ENCODE data around the gene PLPP1.

Gene PLPP1

GRCh38 chr5:55411876-55412275, 122.9 kb downstream of the PLPP1 start:
- Histone ChIP-seq H3K27ac (no peak overlapping the region), H3K36me3 (replicated peaks) (peaks cover 5% of the 10 kb centered on the region), H3K4me3 (ENCODE audit: low read depth, low read length) (no peak overlapping the region), H3K27me3 (replicated peaks) (no peaks in the 10 kb centered on the region)
- in situ Hi-C loops (cut with HindIII; ENCODE audit: low pct_ligation_motif_present, low sequenced_read_pairs), result no loop called here
- DNase-seq, result no peak
- TF ChIP-seq CTCF (IDR thresholded peaks at IDR 0.05; ENCODE audit: low read depth, low read length, missing control alignments), result no peak

- H3K36me3 ChIP-seq (replicated peaks), result peaks cover 5% of the 10 kb centered on the region
- in situ Hi-C loops (cut with HindIII; ENCODE audit: low pct_ligation_motif_present, low sequenced_read_pairs), result no loop called here
- H3K27ac ChIP-seq, result no peak overlapping the region
- DNase-seq, result no peak
- H3K27me3 ChIP-seq (replicated peaks), result no peaks in the 10 kb centered on the region
- TF ChIP-seq CTCF (IDR thresholded peaks at IDR 0.05; ENCODE audit: low read depth, low read length, missing control alignments), result no peak
- H3K4me3 ChIP-seq (ENCODE audit: low read depth, low read length), result no peak overlapping the region
These were observed 123.9 kb downstream of the PLPP1 start for GRCh38 chr5:55410845-55411244.

GRCh38 chr5:55409775-55410174, 125.0 kb downstream of the PLPP1 start:
- TF ChIP-seq CTCF (IDR thresholded peaks at IDR 0.05; ENCODE audit: low read depth, low read length, missing control alignments), result no peak
- no peaks in the 10 kb centered on the region for H3K27me3 ChIP-seq (replicated peaks)
- no peak overlapping the region for H3K4me3 ChIP-seq (ENCODE audit: low read depth, low read length)
- in situ Hi-C loops (cut with HindIII; ENCODE audit: low pct_ligation_motif_present, low sequenced_read_pairs), result no loop called here
- H3K27ac ChIP-seq, result no peak overlapping the region
- DNase-seq, result no peak
- H3K36me3 ChIP-seq (replicated peaks), result peaks cover 5% of the 10 kb centered on the region

DNA sequence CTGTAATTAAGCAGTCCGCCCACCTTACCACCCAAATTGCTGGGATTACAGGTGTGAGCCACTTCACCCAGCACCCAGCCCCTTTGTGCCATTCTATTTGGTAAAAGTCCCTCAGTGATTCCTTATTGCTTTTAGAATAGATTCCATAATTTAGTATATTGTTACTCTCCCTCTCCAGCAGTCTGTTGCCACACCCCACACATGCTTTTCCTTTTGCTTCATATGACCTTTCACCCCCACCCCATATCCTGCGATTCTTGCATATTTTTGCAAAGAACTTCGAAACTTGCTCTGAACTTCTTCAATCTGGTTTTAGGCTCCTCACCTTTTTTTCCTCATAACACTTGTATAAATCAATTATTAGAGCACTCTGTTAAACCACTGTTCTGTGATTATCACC, 126.8 kb downstream of the PLPP1 start:
- no peak overlapping the region for H3K27ac ChIP-seq
- no peaks in the 10 kb centered on the region for H3K27me3 ChIP-seq (replicated peaks)
- in situ Hi-C loops (cut with HindIII; ENCODE audit: low pct_ligation_motif_present, low sequenced_read_pairs), result no loop called here
- H3K36me3 ChIP-seq (replicated peaks), result peaks cover 7% of the 10 kb centered on the region
- H3K4me3 ChIP-seq (ENCODE audit: low read depth, low read length), result no peak overlapping the region
- no peak for DNase-seq
- TF ChIP-seq CTCF (IDR thresholded peaks at IDR 0.05; ENCODE audit: low read depth, low read length, missing control alignments), result no peak

GRCh38 chr5:55407059-55407684, 127.6 kb downstream of the PLPP1 start:
- in situ Hi-C loops (cut with HindIII; ENCODE audit: low pct_ligation_motif_present, low sequenced_read_pairs), result no loop called here
- H3K4me3 ChIP-seq (ENCODE audit: low read depth, low read length), result no peak overlapping the region
- H3K36me3 ChIP-seq (replicated peaks), result peaks cover 7% of the 10 kb centered on the region
- H3K27ac ChIP-seq, result no peak overlapping the region
- DNase-seq, result peak; percentile 40
- no peaks in the 10 kb centered on the region for H3K27me3 ChIP-seq (replicated peaks)
- TF ChIP-seq CTCF (IDR thresholded peaks at IDR 0.05; ENCODE audit: low read depth, low read length, missing control alignments), result peak; percentile 84

- H3K36me3 ChIP-seq (replicated peaks), result peaks cover 8% of the 10 kb centered on the region
- no peak for TF ChIP-seq CTCF (IDR thresholded peaks at IDR 0.05; ENCODE audit: low read depth, low read length, missing control alignments)
- no peak for DNase-seq
These were observed 128.5 kb downstream of the PLPP1 start for GRCh38 chr5:55406292-55406691.

More at GRCh38 chr5:55406292-55406691, 128.5 kb downstream of the PLPP1 start:
- no peaks in the 10 kb centered on the region for H3K27me3 ChIP-seq (replicated peaks)
- H3K27ac ChIP-seq, result no peak overlapping the region
- H3K4me3 ChIP-seq (ENCODE audit: low read depth, low read length), result no peak overlapping the region
- in situ Hi-C loops (cut with HindIII; ENCODE audit: low pct_ligation_motif_present, low sequenced_read_pairs), result no loop called here
